Measurements from ENCODE around the gene NEUROG3.

The NEUROG3 gene

GRCh38 chr10:69533658-69534057, 39.6 kb downstream of the NEUROG3 start:
- Histone ChIP-seq H3K27ac (ENCODE audit: low read depth, low read length) (no peak overlapping the region), H3K27me3 (ENCODE audit: control insufficient read depth, low read length) (no peaks in the 10 kb centered on the region), H4K20me1 (ENCODE audit: control insufficient read depth, insufficient read depth, low read depth, low read length) (no peaks in the 10 kb centered on the region), H3K79me2 (ENCODE audit: control insufficient read depth, low read length) (no peaks in the 10 kb centered on the region), H3K4me1 (ENCODE audit: control insufficient read depth, low read length) (no peaks in the 10 kb centered on the region), H3K9me2 (replicated peaks; ENCODE audit: control insufficient read depth, low read length) (no peaks in the 10 kb centered on the region), H3K36me3 (ENCODE audit: control insufficient read depth, low read length) (no peaks in the 10 kb centered on the region), H3K4me3 (ENCODE audit: low read length) (no peak overlapping the region), H3K9me3 (ENCODE audit: control insufficient read depth, insufficient read depth, low read length) (no peaks in the 10 kb centered on the region), H3K4me2 (ENCODE audit: low read length) (no peak overlapping the region), H3F3A (ENCODE audit: control insufficient read depth, insufficient read depth) (no peaks in the 10 kb centered on the region)
- TF ChIP-seq, protein P1, sequence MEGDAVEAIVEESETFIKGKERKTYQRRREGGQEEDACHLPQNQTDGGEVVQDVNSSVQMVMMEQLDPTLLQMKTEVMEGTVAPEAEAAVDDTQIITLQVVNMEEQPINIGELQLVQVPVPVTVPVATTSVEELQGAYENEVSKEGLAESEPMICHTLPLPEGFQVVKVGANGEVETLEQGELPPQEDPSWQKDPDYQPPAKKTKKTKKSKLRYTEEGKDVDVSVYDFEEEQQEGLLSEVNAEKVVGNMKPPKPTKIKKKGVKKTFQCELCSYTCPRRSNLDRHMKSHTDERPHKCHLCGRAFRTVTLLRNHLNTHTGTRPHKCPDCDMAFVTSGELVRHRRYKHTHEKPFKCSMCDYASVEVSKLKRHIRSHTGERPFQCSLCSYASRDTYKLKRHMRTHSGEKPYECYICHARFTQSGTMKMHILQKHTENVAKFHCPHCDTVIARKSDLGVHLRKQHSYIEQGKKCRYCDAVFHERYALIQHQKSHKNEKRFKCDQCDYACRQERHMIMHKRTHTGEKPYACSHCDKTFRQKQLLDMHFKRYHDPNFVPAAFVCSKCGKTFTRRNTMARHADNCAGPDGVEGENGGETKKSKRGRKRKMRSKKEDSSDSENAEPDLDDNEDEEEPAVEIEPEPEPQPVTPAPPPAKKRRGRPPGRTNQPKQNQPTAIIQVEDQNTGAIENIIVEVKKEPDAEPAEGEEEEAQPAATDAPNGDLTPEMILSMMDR (IDR thresholded peaks at IDR 0.05; ENCODE audit: low read depth, low read length, poor library complexity, severe bottlenecking): no peak
- no peak for TF ChIP-seq EZH2phosphoT487 (IDR thresholded peaks at IDR 0.05; ENCODE audit: borderline replicate concordance, low read length)

GRCh38 chr10:69527961-69528360, 45.3 kb downstream of the NEUROG3 start:
- Histone ChIP-seq H3F3A (ENCODE audit: control insufficient read depth, insufficient read depth) (no peaks in the 10 kb centered on the region), H3K4me1 (ENCODE audit: control insufficient read depth, low read length) (no peaks in the 10 kb centered on the region), H3K79me2 (ENCODE audit: control insufficient read depth, low read length) (no peaks in the 10 kb centered on the region), H3K9me2 (replicated peaks; ENCODE audit: control insufficient read depth, low read length) (no peaks in the 10 kb centered on the region), H3K9me3 (ENCODE audit: control insufficient read depth, insufficient read depth, low read length) (no peaks in the 10 kb centered on the region), H3K36me3 (ENCODE audit: control insufficient read depth, low read length) (no peaks in the 10 kb centered on the region), H3K4me3 (ENCODE audit: low read length) (no peak overlapping the region), H3K27ac (ENCODE audit: low read depth, low read length) (no peak overlapping the region), H3K27me3 (ENCODE audit: control insufficient read depth, low read length) (no peaks in the 10 kb centered on the region; the same call in 1 of the 2 replicates), H4K20me1 (ENCODE audit: control insufficient read depth, insufficient read depth, low read depth, low read length) (no peaks in the 10 kb centered on the region), H3K4me2 (ENCODE audit: low read length) (no peak overlapping the region)
- TF ChIP-seq EZH2phosphoT487 (IDR thresholded peaks at IDR 0.05; ENCODE audit: borderline replicate concordance, low read length): no peak
- TF ChIP-seq, protein P1 (IDR thresholded peaks at IDR 0.05; ENCODE audit: low read depth, low read length, poor library complexity, severe bottlenecking): no peak
